ENCODE data around the gene NUP35. TPM values are rescaled to one million over a fixed set of nuclear protein-coding genes. Genes with fewer than 3 reads are reported as not detected.
"Not testable (repeated sequence)": the region's sequence is repeated elsewhere in the genome, so short reads cannot be mapped to it uniquely, and the experiment has no call there.

Gene NUP35
- total and polyA plus RNA-seq, 2 of the 4 experiments (the other 2 are of a cell fraction), result 10.9 to 23.3 TPM

GRCh38 chr2:183153967-183154366, 29.7 kb downstream of the NUP35 start:
- no peak overlapping the region for H3K4me3 ChIP-seq (ENCODE audit: insufficient read depth, low read depth, low read length)
- TF ChIP-seq CHD1 (IDR thresholded peaks at IDR 0.05; ENCODE audit: low read depth, low read length), result no peak
- no peak for TF ChIP-seq ELK1 (IDR thresholded peaks at IDR 0.05; ENCODE audit: borderline replicate concordance, low read depth, low read length)
- H4K20me1 ChIP-seq (ENCODE audit: insufficient read depth, low read length), result no peaks in the 10 kb centered on the region
- no peak overlapping the region for H3K56ac ChIP-seq (ENCODE audit: extremely low read depth, insufficient read depth, low read length)
- no peaks in the 10 kb centered on the region for H3K9me3 ChIP-seq (ENCODE audit: control insufficient read depth, insufficient read depth, low read length)
- in situ Hi-C loops (cut with MboI; ENCODE audit: low sequenced_read_pairs), result no loop called here
- dilution Hi-C loops (cut with HindIII; ENCODE audit: low sequenced_read_pairs, unreplicated experiment), result no loop called here
- BruUV-seq (replicated peaks), result no TSS peak
- H2BK15ac ChIP-seq (ENCODE audit: low read depth, low read length), result no peak overlapping the region
- H2AFZ ChIP-seq (replicated peaks; ENCODE audit: low read length, poor library complexity), result no peak overlapping the region
- no peak for ATAC-seq (ENCODE audit: low read depth)
- H4K5ac ChIP-seq (ENCODE audit: low read depth, low read length), result no peak overlapping the region
- peaks cover 5% of the 10 kb centered on the region for H3K4me1 ChIP-seq (ENCODE audit: control insufficient read depth, insufficient read depth, low read length)
- H3K4ac ChIP-seq (ENCODE audit: low read depth, low read length), result no peak overlapping the region
- no peaks in the 10 kb centered on the region for H3K9me1 ChIP-seq (ENCODE audit: insufficient read depth, low read length)
- no peak overlapping the region for H4K8ac ChIP-seq (ENCODE audit: low read depth in 2 of 2, low read length in 2 of 2)
- intact Hi-C loops (cut with micrococcal nuclease), result no loop called here
- H3K23ac ChIP-seq (ENCODE audit: low read depth, low read length), result no peak overlapping the region
- H3K36me3 ChIP-seq (ENCODE audit: control insufficient read depth, insufficient read depth, low read length), result no peaks in the 10 kb centered on the region
- no peaks in the 10 kb centered on the region for H3K27me3 ChIP-seq (ENCODE audit: control insufficient read depth, insufficient read depth, low read length)
- H4K91ac ChIP-seq (ENCODE audit: insufficient read depth, low read depth, low read length), result no peak overlapping the region
- H2AK5ac ChIP-seq (ENCODE audit: low read depth, low read length), result no peak overlapping the region
- no peak overlapping the region for H2BK20ac ChIP-seq (ENCODE audit: low read depth, low read length)
- ChIA-PET CTCF (no interaction called here), POLR2A (ENCODE audit: unreplicated experiment) (no interaction called here)
- no peak overlapping the region for H2BK5ac ChIP-seq (ENCODE audit: low read depth, low read length, poor library complexity, severe bottlenecking)
- H3K79me1 ChIP-seq (ENCODE audit: low read depth in 1 of 2, low read length in 2 of 2), result peaks cover 3 to 8% of the 10 kb centered on the region in 2 experiments; a peak in 3 of 4 replicates
- H2BK120ac ChIP-seq (ENCODE audit: low read depth, low read length), result no peak overlapping the region
- no peak overlapping the region for H3K27ac ChIP-seq (ENCODE audit: insufficient read depth, low read length)
- no peak overlapping the region for H3K18ac ChIP-seq (ENCODE audit: low read depth, low read length)
- WGBS, 2 experiments (ENCODE audit: extremely low coverage in 2 of 2, insufficient read length in 1 of 2), result 88% methylated on average over 1 of the region's 3 CpGs; no CpG with 5 or more reads in 1 of the 2 experiments
- H3K4me2 ChIP-seq (ENCODE audit: low read depth, low read length), result no peak overlapping the region
- no peak overlapping the region for H2AK9ac ChIP-seq (replicated peaks; ENCODE audit: low read depth, low read length, poor library complexity)
- no peak for DNase-seq
- H3K9ac ChIP-seq (ENCODE audit: low read depth, low read length), result no peak overlapping the region
- no peak overlapping the region for H3K14ac ChIP-seq (replicated peaks; ENCODE audit: low read depth, low read length)

GRCh38 chr2:183154772-183155171, 30.5 kb downstream of the NUP35 start:
- H2BK15ac ChIP-seq (ENCODE audit: low read depth, low read length); H3K23ac ChIP-seq (ENCODE audit: low read depth, low read length); H2AK9ac ChIP-seq (replicated peaks; ENCODE audit: low read depth, low read length, poor library complexity); H3K4ac ChIP-seq (ENCODE audit: low read depth, low read length); H4K8ac ChIP-seq (ENCODE audit: low read depth in 2 of 2, low read length in 2 of 2); BruUV-seq (replicated peaks); H2BK20ac ChIP-seq (ENCODE audit: low read depth, low read length); H3K9ac ChIP-seq (ENCODE audit: low read depth, low read length); H3K27ac ChIP-seq (ENCODE audit: insufficient read depth, low read length); H2AFZ ChIP-seq (replicated peaks; ENCODE audit: low read length, poor library complexity); ATAC-seq (ENCODE audit: low read depth); intact Hi-C loops (cut with micrococcal nuclease); H3K4me1 ChIP-seq (ENCODE audit: control insufficient read depth, insufficient read depth, low read length); dilution Hi-C loops (cut with HindIII; ENCODE audit: low sequenced_read_pairs, unreplicated experiment); H2BK5ac ChIP-seq (ENCODE audit: low read depth, low read length, poor library complexity, severe bottlenecking); in situ Hi-C loops (cut with MboI; ENCODE audit: low sequenced_read_pairs); H3K36me3 ChIP-seq (ENCODE audit: control insufficient read depth, insufficient read depth, low read length); H3K79me1 ChIP-seq (ENCODE audit: low read depth in 1 of 2, low read length in 2 of 2); H4K5ac ChIP-seq (ENCODE audit: low read depth, low read length); H3K56ac ChIP-seq (ENCODE audit: extremely low read depth, insufficient read depth, low read length); DNase-seq; H3K14ac ChIP-seq (replicated peaks; ENCODE audit: low read depth, low read length); H2BK120ac ChIP-seq (ENCODE audit: low read depth, low read length); H4K91ac ChIP-seq (ENCODE audit: insufficient read depth, low read depth, low read length); H4K20me1 ChIP-seq (ENCODE audit: insufficient read depth, low read length); H3K9me3 ChIP-seq (ENCODE audit: control insufficient read depth, insufficient read depth, low read length); H2AK5ac ChIP-seq (ENCODE audit: low read depth, low read length); H3K9me1 ChIP-seq (ENCODE audit: insufficient read depth, low read length); H3K4me3 ChIP-seq (ENCODE audit: insufficient read depth, low read depth, low read length); H3K4me2 ChIP-seq (ENCODE audit: low read depth, low read length); H3K27me3 ChIP-seq (ENCODE audit: control insufficient read depth, insufficient read depth, low read length); H3K18ac ChIP-seq (ENCODE audit: low read depth, low read length): not testable (repeated sequence)
- no CpG with 5 or more reads among the region's 4 CpGs for WGBS, 2 experiments (ENCODE audit: extremely low coverage in 2 of 2, insufficient read length in 1 of 2)
- CTCF ChIA-PET, result interaction anchor here (0.5 to 1.2 kb wide), 2 partner anchors 11 to 21 kb away, joined by 3 read pairs; no protein-coding TSS in a partner anchor
- POLR2A ChIA-PET (ENCODE audit: unreplicated experiment), result interaction anchor here (0.6 kb wide), 1 partner anchor 33 kb away, joined by 3 read pairs; no protein-coding TSS in a partner anchor
